Keratinocyte (primary cell): ENCODE data around the gene NRG3.

Experiments
- EZH2 ChIP-seq: IDR thresholded peaks from one replicate; pipeline ENCODE4 v1.6.1; 2012; ENCODE audit warnings: inconsistent platforms, mild to moderate bottlenecking, low read length, moderate library complexity
- TF ChIP-seq, protein P1 (sequence below), 3 experiments: IDR thresholded peaks in 1 of 3; conservative IDR thresholded peaks in 1 of 3; optimal IDR thresholded peaks in 1 of 3; 2 replicates in 2 of 3; 3 replicates in 1 of 3; pipeline versions ENCODE3 to v1.5.1; 2011; ENCODE audit warnings: low read length in 3 of 3, mild to moderate bottlenecking in 3 of 3, moderate library complexity in 2 of 3, control low read depth in 1 of 3, inconsistent platforms in 1 of 3; ENCODE audit not compliant: insufficient read depth in 2 of 3; ENCODE audit errors: extremely low read depth in 1 of 3

DNA sequence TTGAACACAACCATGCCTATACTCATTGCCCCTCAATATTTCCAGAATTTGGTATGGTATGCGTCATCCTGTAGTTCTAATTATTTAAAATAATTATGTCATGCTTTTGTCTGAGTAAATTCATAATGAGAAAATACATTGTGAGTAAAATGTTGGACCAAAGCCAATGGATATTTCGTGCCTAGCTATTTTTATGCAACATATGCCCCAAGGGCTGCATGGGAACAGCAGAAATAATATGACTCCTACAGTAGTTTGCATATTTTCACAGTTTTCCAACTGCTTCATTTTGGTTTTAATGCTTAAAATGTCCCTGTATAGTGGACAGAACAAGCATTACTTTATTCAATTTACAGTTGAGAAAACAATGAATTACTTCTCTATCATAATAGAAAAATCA, 1148.7 kb downstream of the NRG3 start:
- TF ChIP-seq, protein P1, sequence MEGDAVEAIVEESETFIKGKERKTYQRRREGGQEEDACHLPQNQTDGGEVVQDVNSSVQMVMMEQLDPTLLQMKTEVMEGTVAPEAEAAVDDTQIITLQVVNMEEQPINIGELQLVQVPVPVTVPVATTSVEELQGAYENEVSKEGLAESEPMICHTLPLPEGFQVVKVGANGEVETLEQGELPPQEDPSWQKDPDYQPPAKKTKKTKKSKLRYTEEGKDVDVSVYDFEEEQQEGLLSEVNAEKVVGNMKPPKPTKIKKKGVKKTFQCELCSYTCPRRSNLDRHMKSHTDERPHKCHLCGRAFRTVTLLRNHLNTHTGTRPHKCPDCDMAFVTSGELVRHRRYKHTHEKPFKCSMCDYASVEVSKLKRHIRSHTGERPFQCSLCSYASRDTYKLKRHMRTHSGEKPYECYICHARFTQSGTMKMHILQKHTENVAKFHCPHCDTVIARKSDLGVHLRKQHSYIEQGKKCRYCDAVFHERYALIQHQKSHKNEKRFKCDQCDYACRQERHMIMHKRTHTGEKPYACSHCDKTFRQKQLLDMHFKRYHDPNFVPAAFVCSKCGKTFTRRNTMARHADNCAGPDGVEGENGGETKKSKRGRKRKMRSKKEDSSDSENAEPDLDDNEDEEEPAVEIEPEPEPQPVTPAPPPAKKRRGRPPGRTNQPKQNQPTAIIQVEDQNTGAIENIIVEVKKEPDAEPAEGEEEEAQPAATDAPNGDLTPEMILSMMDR (optimal IDR thresholded peaks at IDR 0.05 in 1 of 3, IDR thresholded peaks at IDR 0.05 in 1 of 3, conservative IDR thresholded peaks at IDR 0.05 in 1 of 3; ENCODE audit: extremely low read depth in 1 of 3, insufficient read depth in 2 of 3, low read length in 3 of 3), result no peak
- no peak for TF ChIP-seq EZH2
